ENCODE data around the gene CDH13.

DNA sequence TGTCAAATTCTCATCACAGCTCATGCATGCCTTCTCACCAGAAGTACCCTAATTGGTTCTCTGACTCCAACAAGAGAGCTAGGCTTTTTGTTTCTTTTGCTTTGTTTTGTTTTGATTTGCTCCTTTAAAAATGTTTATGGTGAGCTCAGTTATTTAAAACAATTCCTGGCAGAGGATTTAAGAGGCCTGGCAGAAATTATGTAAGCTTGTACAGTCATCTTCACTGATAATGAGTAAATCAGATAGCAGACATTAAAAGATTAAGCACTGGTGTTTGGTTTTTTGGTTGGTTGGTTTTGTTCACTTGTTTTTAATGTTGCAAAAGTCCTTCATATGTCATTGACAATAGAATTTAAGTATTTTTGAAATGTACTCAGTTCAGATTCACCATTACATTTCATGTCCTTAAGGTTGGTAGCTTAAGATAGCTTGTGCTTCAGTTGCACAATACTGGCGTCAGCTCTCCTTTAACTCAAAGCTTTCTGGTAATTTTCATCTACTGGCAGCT lies 378.9 kb downstream of the CDH13 start:
- no peak for TF ChIP-seq OSR1 (CRISPR knock-in tag; IDR thresholded peaks at IDR 0.05)
- TF ChIP-seq BACH2 (CRISPR knock-in tag; IDR thresholded peaks at IDR 0.05; ENCODE audit: borderline replicate concordance): no peak
- TF ChIP-seq ZFP30 (CRISPR knock-in tag; IDR thresholded peaks at IDR 0.05): no peak
- no peak for TF ChIP-seq ZNF70 (CRISPR knock-in tag; IDR thresholded peaks at IDR 0.05)
- TF ChIP-seq, protein P1, sequence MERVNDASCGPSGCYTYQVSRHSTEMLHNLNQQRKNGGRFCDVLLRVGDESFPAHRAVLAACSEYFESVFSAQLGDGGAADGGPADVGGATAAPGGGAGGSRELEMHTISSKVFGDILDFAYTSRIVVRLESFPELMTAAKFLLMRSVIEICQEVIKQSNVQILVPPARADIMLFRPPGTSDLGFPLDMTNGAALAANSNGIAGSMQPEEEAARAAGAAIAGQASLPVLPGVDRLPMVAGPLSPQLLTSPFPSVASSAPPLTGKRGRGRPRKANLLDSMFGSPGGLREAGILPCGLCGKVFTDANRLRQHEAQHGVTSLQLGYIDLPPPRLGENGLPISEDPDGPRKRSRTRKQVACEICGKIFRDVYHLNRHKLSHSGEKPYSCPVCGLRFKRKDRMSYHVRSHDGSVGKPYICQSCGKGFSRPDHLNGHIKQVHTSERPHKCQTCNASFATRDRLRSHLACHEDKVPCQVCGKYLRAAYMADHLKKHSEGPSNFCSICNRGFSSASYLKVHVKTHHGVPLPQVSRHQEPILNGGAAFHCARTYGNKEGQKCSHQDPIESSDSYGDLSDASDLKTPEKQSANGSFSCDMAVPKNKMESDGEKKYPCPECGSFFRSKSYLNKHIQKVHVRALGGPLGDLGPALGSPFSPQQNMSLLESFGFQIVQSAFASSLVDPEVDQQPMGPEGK (CRISPR knock-in tag; IDR thresholded peaks at IDR 0.05; ENCODE audit: borderline replicate concordance): no peak
- TF ChIP-seq, protein P2, sequence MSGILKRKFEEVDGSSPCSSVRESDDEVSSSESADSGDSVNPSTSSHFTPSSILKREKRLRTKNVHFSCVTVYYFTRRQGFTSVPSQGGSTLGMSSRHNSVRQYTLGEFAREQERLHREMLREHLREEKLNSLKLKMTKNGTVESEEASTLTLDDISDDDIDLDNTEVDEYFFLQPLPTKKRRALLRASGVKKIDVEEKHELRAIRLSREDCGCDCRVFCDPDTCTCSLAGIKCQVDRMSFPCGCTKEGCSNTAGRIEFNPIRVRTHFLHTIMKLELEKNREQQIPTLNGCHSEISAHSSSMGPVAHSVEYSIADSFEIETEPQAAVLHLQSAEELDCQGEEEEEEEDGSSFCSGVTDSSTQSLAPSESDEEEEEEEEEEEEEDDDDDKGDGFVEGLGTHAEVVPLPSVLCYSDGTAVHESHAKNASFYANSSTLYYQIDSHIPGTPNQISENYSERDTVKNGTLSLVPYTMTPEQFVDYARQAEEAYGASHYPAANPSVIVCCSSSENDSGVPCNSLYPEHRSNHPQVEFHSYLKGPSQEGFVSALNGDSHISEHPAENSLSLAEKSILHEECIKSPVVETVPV (CRISPR knock-in tag; IDR thresholded peaks at IDR 0.05): no peak
- TF ChIP-seq TOX (CRISPR knock-in tag; IDR thresholded peaks at IDR 0.05; ENCODE audit: borderline replicate concordance): no peak
- no peak for TF ChIP-seq TCF4 (CRISPR knock-in tag; IDR thresholded peaks at IDR 0.05; ENCODE audit: borderline replicate concordance)

Measured in SK-N-SH treated with all-trans-retinoic acid at 6 μM for 48 hours (cell line).